GM04503 (cell line): ENCODE measurements around the gene RAB43.

Experiments
- DNase-seq: peaks from one replicate; pipeline ENCODE4 v3.0.0-alpha.2; 2012; ENCODE audit warnings: low read depth

RAB43 gene

GRCh38 chr3:129060276-129061022 is 61.2 kb downstream of the RAB43 start, which contains the start of gene GP9:
TSS of gene GP9 (plus strand) at chr3:129060779. CDS start at chr3:129061740, 961 bp downstream.
- DNase-seq = no peak

DNA sequence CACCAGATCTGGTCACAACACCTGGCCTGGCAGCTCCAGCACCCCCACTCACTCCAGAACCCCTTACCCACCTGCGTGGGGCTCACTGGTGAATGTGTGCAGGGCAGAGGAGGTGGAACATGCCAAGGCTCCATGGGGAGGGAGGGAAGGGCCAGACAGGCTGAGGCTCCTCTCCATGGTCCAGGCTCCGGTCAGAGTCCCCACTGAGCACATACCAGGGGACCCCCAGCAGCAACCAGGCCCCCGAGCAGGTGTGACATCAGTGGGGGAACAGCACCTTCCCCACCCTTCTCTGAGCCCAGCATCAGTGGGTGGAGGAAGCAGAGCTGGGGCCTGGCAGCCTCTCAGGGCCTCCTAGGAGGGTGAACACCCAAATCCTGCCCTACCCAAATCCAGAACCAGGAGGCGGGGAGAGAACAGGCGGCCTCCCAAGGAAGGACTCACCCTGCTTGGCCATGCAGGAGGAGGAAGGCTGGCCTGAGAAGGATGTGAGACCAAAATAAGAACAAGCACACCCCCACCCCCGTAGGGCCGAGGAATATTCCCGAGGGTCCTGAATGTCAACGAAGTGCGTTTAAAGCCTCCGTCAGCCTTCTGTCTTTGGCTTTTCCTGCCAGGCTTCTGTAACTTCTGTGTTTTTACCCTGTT is 62.2 kb downstream of the RAB43 start:
- DNase-seq = no peak

DNA sequence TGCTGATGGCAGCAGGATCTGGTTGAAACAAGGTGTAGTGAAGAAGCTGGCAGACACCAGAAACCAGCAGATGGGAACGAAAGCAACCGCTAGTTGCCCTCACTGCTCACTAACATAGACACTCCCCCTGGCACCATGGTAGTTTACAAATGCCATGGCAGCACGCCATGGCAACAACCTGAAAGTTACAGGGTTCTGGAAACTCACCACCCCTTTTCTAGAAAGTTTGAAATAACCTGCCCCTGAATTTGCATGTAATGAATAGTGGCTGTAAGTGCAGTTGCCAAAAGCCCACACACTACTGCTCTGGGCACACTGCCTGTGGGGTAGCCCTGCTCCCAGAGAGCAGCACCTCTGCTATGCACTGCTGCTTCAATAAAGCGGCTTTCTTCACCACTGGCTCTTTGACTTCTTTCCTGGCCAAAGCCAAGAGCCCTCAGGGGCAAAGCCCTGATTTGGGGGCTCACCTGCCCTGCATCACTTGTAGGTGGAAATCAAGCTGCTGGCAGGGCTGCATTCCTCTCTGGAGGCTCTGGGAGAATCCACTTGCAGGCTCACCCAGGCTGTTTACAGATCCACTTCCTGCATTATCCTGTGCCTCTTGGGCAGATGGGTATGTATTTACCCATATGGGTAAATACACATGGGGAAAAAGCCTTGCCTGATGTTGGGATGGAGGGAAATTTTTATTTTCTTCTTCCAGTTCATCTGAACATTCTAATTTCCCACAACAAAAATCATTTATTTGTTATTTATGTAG is 63.0 kb downstream of the RAB43 start:
- DNase-seq = no peak

- DNase-seq = no peak
Observed at GRCh38 chr3:129057249-129057648, 64.4 kb downstream of the RAB43 start.

DNA sequence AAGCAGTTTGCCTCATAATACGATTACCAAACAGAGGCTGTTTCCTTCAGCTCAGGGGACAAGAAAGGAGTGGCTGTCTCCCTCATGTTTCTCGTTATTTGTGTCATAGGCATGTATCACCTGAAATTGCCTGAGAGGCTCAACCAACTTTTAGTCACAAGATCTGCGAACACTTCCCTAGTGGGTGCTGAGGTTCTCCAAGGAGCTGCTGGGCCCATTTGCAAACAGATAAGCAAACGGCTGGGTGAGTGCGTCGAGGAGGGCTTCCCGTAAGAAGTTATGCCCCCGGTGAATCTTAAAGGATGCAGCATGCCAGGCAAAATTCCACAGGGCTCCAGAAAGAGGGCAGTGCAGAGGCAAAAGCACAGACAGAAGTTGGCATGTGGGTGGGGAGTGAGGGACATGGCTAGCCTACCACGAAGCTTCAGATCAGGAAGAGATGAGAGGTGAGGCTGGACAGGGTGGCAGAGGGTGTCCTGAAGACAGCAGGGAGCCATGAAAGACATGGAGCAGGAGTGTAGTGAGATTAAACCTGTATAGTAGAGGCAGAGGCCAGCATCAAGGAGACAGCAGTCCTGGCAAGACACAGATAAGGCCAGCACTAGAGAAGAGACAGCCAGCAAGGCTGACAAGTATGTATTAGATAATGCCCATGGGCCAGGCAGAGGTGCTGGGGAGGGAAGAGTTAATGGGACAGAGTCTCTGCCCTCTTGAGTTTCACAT is 65.0 kb downstream of the RAB43 start:
- DNase-seq = no peak

DNA sequence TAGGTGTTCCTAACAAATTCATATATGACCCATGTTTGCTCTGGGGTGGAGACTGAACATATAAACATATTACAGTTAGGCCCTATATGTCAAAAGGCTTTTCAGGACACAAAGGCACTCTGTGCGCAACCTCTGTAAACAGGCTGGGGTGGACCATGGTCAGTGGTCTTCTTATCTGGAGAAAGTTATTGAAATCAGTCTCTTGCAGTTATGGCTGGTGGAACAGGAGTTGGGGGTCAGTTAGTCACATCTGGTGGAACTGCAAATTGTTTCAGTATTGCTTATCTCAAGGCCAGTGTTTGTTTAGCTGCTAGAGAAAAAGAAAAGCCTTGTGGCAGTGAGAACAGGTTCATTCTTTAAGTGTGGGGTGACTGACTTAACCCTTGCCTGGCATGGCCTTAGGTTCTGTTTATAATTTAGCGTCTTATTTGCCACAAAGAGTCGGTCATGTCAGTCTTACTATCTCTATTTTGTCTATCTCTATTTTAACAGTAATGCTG is 66.9 kb downstream of the RAB43 start:
- DNase-seq = no peak

GRCh38 chr3:129052675-129053074 is 68.9 kb downstream of the RAB43 start:
- DNase-seq = no peak

DNA sequence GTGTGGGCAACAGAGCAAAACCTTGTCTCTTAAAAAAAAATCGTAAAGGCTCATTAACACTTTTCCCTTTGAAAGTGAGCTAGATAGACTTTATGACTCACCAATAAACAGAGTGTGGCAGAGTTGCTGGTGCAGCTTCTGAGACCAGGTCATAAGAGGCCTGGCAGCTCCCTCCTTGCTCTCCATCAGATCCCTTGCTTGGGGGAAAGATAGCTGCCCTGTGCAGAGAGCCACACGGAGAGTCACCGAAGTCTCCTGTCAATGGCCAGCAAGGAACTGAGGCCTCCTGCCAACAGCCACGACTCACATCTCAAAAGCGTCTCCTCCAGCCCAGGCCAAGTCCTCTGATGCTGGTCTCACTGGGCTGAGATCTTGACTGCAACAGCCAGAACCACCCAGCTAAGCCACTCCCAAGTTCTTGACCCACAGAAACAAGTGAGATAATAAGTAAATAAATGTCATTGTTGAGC is 69.7 kb downstream of the RAB43 start:
- DNase-seq = no peak

DNA sequence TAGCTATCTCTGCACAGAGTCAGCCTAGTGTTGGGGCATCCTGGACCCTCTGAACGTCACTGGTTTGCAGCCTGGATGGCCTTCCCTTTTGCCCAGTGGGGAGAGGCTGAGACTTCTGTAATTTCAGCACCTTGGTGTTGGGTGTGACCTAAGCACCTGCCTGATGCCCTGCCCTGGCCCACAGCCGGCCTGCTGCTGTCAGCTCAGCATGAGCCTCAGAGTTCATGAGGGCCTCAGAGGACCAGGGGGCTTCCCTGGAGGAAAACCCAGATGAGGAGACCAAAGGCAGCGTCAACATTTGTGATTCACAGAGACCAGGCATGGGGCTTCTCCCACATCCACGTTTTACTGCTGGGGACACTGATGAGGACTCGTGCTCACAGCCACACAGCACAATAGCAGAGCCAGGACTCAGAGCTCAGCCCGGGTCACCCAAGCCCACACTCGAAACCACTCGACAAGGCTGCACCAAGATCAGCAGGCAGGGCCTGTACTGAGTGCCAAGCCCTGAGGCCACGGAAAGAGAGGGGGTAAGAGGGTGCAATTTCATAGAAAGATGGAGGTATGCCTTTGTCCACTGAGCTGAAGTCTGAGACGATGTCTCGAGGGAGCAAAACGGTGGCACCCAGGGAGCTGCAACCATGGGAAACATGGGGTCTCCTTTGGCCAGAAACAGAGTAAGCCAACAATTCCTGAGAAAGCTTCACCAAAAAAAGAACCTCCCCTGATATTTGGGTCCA is 70.9 kb downstream of the RAB43 start:
- no peak for DNase-seq

GRCh38 chr3:129047553-129047839 is 74.1 kb downstream of the RAB43 start:
- no peak for DNase-seq

DNA sequence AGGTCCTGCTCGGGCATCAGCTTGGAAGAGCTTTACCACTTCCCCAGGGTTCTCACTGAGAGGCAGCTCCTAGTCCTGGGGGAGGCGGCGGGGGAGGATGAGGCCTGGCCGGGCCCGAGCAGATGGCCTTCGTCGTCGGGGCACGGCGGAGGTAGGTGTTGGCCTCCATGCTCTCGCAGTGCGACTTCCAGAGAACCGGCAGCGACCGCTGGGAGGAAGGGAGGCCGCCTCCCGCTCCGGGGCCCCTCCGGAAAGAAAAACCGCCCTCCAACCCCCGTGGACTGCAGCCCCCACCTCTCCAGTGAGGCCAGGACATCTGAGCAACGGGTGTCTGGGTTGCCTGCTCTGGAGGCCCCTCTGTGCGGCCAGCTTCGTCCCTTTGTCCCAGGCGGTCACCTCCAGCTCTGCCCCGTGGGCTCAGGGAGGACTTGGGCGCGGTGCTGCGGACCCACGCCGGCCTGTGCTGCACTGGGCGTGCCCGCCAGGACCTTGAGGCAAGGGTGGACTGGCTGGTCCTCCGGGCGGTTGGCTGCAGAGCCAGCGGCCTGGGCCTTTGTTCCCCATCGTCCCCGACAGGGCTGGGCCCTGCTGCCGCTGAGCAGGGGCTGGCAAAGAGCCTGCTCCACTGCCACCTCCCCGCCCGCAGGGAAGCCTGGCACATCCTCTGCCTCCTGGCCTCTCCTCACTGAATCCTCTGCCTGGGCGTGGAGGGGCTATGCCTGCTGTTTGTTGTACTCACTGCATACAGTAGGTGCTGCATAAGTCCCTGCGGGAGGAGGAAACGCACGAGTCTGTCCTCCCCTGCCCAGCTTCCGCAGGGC is 74.7 kb downstream of the RAB43 start:
- no peak for DNase-seq

DNA sequence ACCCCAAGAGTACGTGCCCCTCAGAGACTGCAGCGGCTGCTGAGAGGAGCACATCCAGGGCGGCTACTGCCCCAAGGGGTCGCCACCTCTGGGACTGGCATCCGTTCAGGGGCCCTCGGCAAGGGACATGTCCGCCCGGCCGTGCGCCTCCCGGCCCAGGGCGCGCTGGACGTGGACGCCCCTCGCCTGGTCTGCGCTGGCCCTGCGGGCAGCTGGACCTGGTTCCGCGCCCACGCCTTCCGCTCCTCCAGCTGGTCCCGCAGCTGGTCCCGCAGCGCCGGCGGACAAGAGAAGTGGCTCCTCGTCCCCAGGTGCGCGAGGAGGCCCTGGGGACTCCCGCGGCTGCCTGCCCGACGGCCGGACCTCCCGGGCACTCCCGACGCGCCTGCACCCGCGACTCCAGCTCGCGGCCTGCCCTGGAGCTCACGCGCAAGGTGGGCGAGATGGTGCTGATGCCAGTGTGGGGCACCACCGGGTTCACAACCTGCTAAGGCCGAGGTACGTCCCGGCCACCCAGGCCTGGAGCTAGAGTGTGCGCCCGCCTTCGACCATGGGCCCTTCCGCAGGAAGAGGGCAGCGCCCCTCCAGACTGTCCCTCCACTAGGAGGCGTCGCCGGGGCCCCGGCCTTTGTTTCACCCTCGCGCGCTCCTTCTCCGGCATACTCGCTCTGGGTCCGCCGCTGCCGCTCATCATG is 75.4 kb downstream of the RAB43 start:
- no peak for DNase-seq

DNA sequence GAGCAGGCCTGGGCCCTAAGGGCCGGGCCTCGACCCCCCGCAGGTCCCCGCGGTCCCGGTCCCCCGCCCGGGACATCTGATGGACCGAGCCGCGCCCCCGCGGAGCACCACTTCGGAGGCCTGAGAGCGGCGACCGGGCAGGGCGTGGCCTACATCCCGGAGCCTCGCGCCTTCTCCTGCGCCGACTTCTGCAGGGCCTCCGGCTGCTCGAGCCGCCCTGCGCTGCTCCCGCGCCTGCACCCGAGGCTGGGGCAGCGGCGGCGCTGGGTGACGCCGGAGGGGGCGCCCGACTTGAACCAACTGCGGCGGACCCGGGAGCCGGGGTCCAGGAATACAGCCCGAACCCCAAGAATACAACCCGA is 75.9 kb downstream of the RAB43 start:
- DNase-seq = no peak

DNA sequence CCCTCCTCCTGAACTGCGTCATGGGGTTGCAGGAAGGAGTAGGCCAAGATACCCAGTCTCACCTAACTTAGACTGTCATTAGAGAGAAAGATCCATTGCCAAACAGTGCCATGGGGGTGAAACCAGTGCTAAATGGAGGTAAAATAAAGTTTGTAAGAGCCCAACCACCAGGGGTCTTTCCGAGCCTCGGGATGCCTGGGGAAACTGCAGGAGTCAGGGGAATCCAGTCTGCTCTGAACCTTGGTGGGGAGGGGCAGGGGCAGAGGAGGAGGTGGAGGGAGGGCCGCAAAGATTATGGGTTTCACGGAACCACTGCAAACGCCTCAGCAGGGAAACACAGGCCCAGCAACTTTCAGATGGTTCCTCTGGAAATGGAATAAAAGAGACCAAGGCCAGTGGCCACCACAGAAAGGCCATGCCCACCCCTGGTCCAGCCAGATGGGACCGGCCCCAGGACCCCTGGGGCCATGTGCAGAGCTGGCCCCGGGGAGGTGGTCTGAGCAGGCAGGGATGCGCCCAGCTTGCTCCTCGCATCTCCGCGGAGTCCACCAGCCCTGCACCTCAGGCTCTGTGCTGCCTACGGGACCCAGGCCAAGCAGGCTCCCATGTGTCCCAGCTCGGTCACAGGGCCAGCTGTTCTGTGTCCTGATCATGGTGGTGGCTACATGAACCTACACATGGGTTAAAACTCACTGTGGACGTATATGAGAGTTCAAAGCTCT is 80.9 kb downstream of the RAB43 start:
- DNase-seq = no peak

DNA sequence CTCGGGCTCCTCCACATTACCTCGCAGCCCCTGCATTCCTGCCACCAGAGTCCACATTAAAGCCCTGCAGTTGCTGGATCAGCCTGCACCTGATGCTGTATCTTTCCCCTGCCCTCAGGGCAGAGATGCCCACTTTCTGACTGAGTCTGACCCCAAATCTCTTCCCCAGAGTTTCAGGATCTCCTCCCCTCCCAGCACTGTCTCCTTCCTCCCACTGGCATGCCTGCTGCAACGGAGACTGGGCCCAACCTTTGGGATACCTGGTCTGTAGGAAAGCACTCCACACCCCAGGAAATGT is 81.6 kb downstream of the RAB43 start:
- no peak for DNase-seq

- DNase-seq = no peak
Observed at GRCh38 chr3:129039271-129040038, 82.1 kb downstream of the RAB43 start.

DNA sequence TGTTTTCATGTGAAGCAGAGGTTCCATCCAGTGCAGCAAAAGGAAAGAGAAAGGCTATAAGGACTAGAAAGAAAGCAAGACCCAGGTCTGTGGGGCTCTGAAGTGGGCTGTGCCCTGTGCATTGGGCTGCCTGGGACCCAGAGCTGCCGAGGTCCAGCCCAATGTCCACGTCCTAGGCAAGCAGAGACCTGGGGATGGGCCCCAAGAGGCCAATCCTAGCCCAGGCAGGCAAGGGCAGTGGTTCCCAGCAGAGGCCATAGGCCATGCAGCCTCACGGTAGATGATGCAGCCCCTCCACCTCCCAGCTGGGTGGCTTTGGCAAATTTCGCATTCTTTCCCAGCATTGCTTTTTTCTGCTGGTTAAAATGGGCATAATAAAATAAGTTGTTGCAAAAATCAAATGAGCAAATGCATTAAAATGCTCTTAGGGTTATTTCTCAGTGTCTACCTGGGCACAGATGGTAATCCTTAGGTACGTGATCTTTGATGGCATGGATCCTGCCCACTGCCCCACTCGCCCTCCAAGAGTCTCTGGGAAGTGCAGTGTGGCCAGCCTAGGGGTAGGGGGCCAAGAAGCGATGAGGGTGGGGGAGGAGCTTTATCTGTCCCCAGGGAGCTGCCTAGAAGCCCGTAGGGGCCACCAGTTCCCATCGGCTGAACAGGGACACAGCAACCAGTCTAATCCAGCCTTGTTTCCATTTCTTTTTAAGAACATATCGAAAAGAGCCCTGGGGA is 83.3 kb downstream of the RAB43 start:
- DNase-seq = no peak
